ACHN (cell line): ENCODE measurements around the gene FXR1.
"Not testable (repeated sequence)": the region's sequence is repeated elsewhere in the genome, so short reads cannot be mapped to it uniquely, and the experiment has no call there.

Source experiments
- DNase-seq: peaks from one replicate; pipeline ENCODE4 v3.0.0-alpha.2; 2015
- in situ Hi-C: cut with HindIII; loops from 2 replicates; pipeline ENCODE4 v1.10.0; 2017; ENCODE audit warnings: low sequenced_read_pairs, low pct_ligation_motif_present, low pct_unique_long_range_greater_than_20kb

FXR1 gene

GRCh38 chr3:180912304-180913296, at the start of gene FXR1:
Gene FXR1 (plus strand): TSS chr3:180912670. CDS start chr3:180912686, 16 bp downstream.
- in situ Hi-C loops, result no loop called here
- DNase-seq, result peak; percentile 91

- DNase-seq, result no peak
Observed at GRCh38 chr3:180870008-180870699, 42.3 kb upstream of the FXR1 start.

GRCh38 chr3:180871901-180872300, 40.6 kb upstream of the FXR1 start:
- DNase-seq, result no peak
- in situ Hi-C loops, result no loop called here

More at GRCh38 chr3:180870008-180870699, 42.3 kb upstream of the FXR1 start:
- in situ Hi-C loops, result no loop called here

- DNase-seq, in situ Hi-C loops: not testable (repeated sequence)
Observed at GRCh38 chr3:180872430-180872829, 40.0 kb upstream of the FXR1 start.

- DNase-seq, result no peak
- in situ Hi-C loops, result no loop called here
Observed at GRCh38 chr3:180875124-180875698, 37.3 kb upstream of the FXR1 start.

- in situ Hi-C loops, result no loop called here
- no peak for DNase-seq
Observed at GRCh38 chr3:180881065-180881801, 31.2 kb upstream of the FXR1 start.

- DNase-seq, result no peak
- in situ Hi-C loops, result no loop called here
Observed at GRCh38 chr3:180882115-180882514, 30.4 kb upstream of the FXR1 start.

- in situ Hi-C loops, result no loop called here
- no peak for DNase-seq
Observed at GRCh38 chr3:180888992-180889560, 23.4 kb upstream of the FXR1 start.

GRCh38 chr3:180898572-180898971, 13.9 kb upstream of the FXR1 start:
- no peak for DNase-seq

GRCh38 chr3:180909369-180910127, 2.9 kb upstream of the FXR1 start:
- in situ Hi-C loops, result no loop called here
- DNase-seq, result no peak

More at GRCh38 chr3:180898572-180898971, 13.9 kb upstream of the FXR1 start:
- in situ Hi-C loops, result no loop called here

GRCh38 chr3:180910823-180911222, 1.6 kb upstream of the FXR1 start:
- in situ Hi-C loops, result no loop called here
- no peak for DNase-seq

- no peak for DNase-seq
- in situ Hi-C loops, result no loop called here
Observed at GRCh38 chr3:180911876-180912303, 580 bp upstream of the FXR1 start.

GRCh38 chr3:180913581-180914404, 1.3 kb downstream of the FXR1 start:
- no peak for DNase-seq

GRCh38 chr3:180918542-180918941, 6.1 kb downstream of the FXR1 start:
- in situ Hi-C loops, result no loop called here
- no peak for DNase-seq

More at GRCh38 chr3:180913581-180914404, 1.3 kb downstream of the FXR1 start:
- in situ Hi-C loops, result no loop called here

GRCh38 chr3:180922242-180922641, 9.8 kb downstream of the FXR1 start:
- in situ Hi-C loops, result no loop called here
- DNase-seq, result no peak

GRCh38 chr3:180923561-180923960, 11.1 kb downstream of the FXR1 start:
- in situ Hi-C loops, result no loop called here

GRCh38 chr3:180926526-180926925, 14.1 kb downstream of the FXR1 start:
- DNase-seq, result no peak
- in situ Hi-C loops, result no loop called here

More at GRCh38 chr3:180923561-180923960, 11.1 kb downstream of the FXR1 start:
- no peak for DNase-seq
